Esophagus (tissue), 2 donors: ENCODE results near the gene KIAA0753. TPM values are rescaled to one million over a fixed set of nuclear protein-coding genes. Genes with fewer than 3 reads are reported as not detected.

Source experiments
- H3K27ac ChIP-seq, 2 donors: one replicate each; pipeline ENCODE4 v1.5.1; 2013; ENCODE audit warnings: low read depth in 2 of 2, mild to moderate bottlenecking in 2 of 2, inconsistent platforms in 1 of 2, low read length in 1 of 2, moderate library complexity in 1 of 2
- H3K27me3 ChIP-seq, 2 donors: one replicate each; pipeline ENCODE4 v1.6.1; 2013; ENCODE audit warnings: low read length in 2 of 2, control low read depth in 1 of 2, mild to moderate bottlenecking in 1 of 2; ENCODE audit not compliant: insufficient read depth in 2 of 2, control insufficient read depth in 1 of 2
- H3K36me3 ChIP-seq, 2 donors: one replicate each; pipeline ENCODE4 v1.6.1; 2013; ENCODE audit warnings: low read length in 1 of 2; ENCODE audit not compliant: control insufficient read depth in 2 of 2, insufficient read depth in 2 of 2
- H3K4me1 ChIP-seq, 2 donors: one replicate each; pipeline ENCODE4 v1.6.1; 2013; ENCODE audit warnings: low read length in 1 of 2; ENCODE audit not compliant: control insufficient read depth in 2 of 2, insufficient read depth in 2 of 2
- H3K4me3 ChIP-seq, 2 donors: one replicate each; pipeline ENCODE4 v1.5.1; 2013; ENCODE audit warnings: low read length in 2 of 2, mild to moderate bottlenecking in 2 of 2, low read depth in 1 of 2, moderate library complexity in 1 of 2
- H3K9me3 ChIP-seq, 2 donors: one replicate each; pipeline ENCODE4 v1.6.1; 2013; ENCODE audit warnings: mild to moderate bottlenecking in 2 of 2, low read depth in 1 of 2, low read length in 1 of 2, moderate library complexity in 1 of 2; ENCODE audit not compliant: control insufficient read depth in 2 of 2, insufficient read depth in 1 of 2
- WGBS, 2 donors: extraction: QIAGEN DNeasy Blood & Tissue Kit; methylation state at CpG; one replicate each; pipeline ENCODE4 v1.1.7; 2013; 5-methylcytosine and 5-hydroxymethylcytosine counted together
- polyA plus RNA-seq, 2 donors: library from polyadenylated mRNA; stranded (reverse); fragments of 200-250 nt; gene quantifications; one replicate each; pipeline ENCODE4 v1.2.3, GENCODE V29; 2013
- donor health status: healthy with polysubstance abuse.
- donor health status: Bipolar disorder and iron deficiency.

The KIAA0753 gene
- polyA plus RNA-seq, 2 donors, result 5.8 to 6.7 TPM

GRCh38 chr17:6592173-6592572 is 48.3 kb downstream of the KIAA0753 start:
- H3K4me1 ChIP-seq, result no peaks in the 10 kb centered on the region
- peaks cover 17% of the 10 kb centered on the region in 2 donors for H3K36me3 ChIP-seq
- 72 to 89% methylated on average over 6 of the region's 6 CpGs for WGBS, 2 donors
- H3K9me3 ChIP-seq, result no peaks in the 10 kb centered on the region
- H3K27me3 ChIP-seq, result no peaks in the 10 kb centered on the region
- H3K27ac ChIP-seq, result no peak overlapping the region
- H3K4me3 ChIP-seq, result no peak overlapping the region

DNA sequence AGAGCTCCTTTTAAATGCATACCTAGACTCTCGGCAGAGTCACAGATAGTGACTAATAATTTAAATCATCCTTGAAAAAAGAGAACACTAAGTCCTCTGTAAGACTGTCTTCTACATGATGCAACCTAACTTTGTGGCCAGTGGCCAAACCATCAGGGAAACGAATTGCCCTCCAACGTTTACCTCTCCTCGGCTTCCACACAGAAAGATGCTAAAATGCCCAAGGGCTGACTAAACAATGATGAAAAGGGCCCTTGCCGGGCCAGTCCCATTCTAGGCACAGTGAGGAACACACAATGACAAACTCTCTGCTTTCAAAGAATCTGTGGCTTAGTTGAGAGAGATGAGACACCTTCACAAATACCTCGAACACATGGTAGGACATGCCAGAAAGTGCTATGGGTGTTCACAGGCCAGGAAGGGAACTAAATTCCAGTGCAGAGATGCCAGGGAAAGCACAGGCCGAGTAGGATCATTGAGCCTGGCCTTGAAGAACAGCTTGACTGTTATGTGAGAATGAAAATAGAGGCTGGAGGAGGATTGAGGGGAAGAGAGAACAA is 48.8 kb downstream of the KIAA0753 start:
- Histone ChIP-seq H3K36me3 (peaks cover 17% of the 10 kb centered on the region in 2 donors), H3K4me1 (no peaks in the 10 kb centered on the region), H3K4me3 (no peak overlapping the region), H3K27me3 (no peaks in the 10 kb centered on the region), H3K9me3 (no peaks in the 10 kb centered on the region), H3K27ac (peak overlapping the region in 1 of 2 donors; percentile 6)
- WGBS, 2 donors, result 52 to 62% methylated on average over 7 of the region's 7 CpGs

- no peak overlapping the region for H3K27ac ChIP-seq
- H3K36me3 ChIP-seq, result peaks cover 9 to 15% of the 10 kb centered on the region in 2 donors
- no peak overlapping the region for H3K4me3 ChIP-seq
- 94 to 96% methylated on average over 15 of the region's 15 CpGs for WGBS, 2 donors
- peaks cover 0 to 3% of the 10 kb centered on the region in 2 donors for H3K9me3 ChIP-seq
- H3K27me3 ChIP-seq, result no peaks in the 10 kb centered on the region
- H3K4me1 ChIP-seq, result no peaks in the 10 kb centered on the region
Observed at GRCh38 chr17:6589266-6589946, 51.1 kb downstream of the KIAA0753 start.

GRCh38 chr17:6588165-6588564 is 52.3 kb downstream of the KIAA0753 start:
- Histone ChIP-seq H3K9me3 (peaks cover 0 to 3% of the 10 kb centered on the region in 2 donors), H3K27me3 (no peaks in the 10 kb centered on the region), H3K36me3 (peaks cover 9 to 15% of the 10 kb centered on the region in 2 donors), H3K4me3 (no peak overlapping the region), H3K4me1 (no peaks in the 10 kb centered on the region), H3K27ac (no peak overlapping the region)
- 94 to 95% methylated on average over 5 of the region's 5 CpGs for WGBS, 2 donors

GRCh38 chr17:6587310-6587709 is 53.2 kb downstream of the KIAA0753 start:
- Histone ChIP-seq H3K27me3 (no peaks in the 10 kb centered on the region), H3K9me3 (peaks cover 0 to 3% of the 10 kb centered on the region in 2 donors), H3K36me3 (peaks cover 9 to 15% of the 10 kb centered on the region in 2 donors), H3K4me1 (no peaks in the 10 kb centered on the region), H3K27ac (no peak overlapping the region), H3K4me3 (no peak overlapping the region)
- WGBS, 2 donors, result 82 to 86% methylated on average over 4 of the region's 4 CpGs

DNA sequence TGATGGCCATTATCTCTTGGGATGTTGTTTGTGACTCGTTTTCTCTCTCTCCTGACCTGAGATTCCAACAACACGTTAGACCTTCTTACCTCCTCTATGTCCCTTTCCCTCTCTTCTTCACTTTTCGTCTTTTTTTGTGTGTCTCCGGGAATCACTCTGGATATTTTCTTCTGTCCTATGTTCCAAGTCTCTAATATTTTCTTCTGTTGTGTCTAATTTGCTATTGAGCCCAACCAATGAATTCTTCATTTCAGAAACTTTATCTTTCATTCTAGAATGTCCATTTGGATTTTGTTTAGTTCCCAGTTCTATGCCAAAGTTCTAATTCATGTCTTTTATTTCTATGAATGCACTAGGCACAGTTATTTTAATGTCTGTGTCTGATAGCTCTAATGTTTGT is 57.1 kb downstream of the KIAA0753 start:
- WGBS, 2 donors, result 98 to 99% methylated on average over 4 of the region's 4 CpGs
- Histone ChIP-seq H3K4me1 (no peaks in the 10 kb centered on the region), H3K27ac (no peak overlapping the region), H3K36me3 (peaks cover 11 to 16% of the 10 kb centered on the region in 2 donors), H3K4me3 (no peak overlapping the region), H3K9me3 (peaks cover 0 to 3% of the 10 kb centered on the region in 2 donors), H3K27me3 (no peaks in the 10 kb centered on the region)

- H3K4me3 ChIP-seq, result no peak overlapping the region
- H3K27me3 ChIP-seq, result no peaks in the 10 kb centered on the region
- WGBS, 2 donors, result 89 to 90% methylated on average over 9 of the region's 9 CpGs
- no peaks in the 10 kb centered on the region for H3K9me3 ChIP-seq
- peaks cover 1 to 2% of the 10 kb centered on the region in 2 donors for H3K4me1 ChIP-seq
- no peak overlapping the region for H3K27ac ChIP-seq
- peaks cover 8% of the 10 kb centered on the region in 2 donors for H3K36me3 ChIP-seq
Observed at GRCh38 chr17:6580625-6581024, 59.9 kb downstream of the KIAA0753 start.

DNA sequence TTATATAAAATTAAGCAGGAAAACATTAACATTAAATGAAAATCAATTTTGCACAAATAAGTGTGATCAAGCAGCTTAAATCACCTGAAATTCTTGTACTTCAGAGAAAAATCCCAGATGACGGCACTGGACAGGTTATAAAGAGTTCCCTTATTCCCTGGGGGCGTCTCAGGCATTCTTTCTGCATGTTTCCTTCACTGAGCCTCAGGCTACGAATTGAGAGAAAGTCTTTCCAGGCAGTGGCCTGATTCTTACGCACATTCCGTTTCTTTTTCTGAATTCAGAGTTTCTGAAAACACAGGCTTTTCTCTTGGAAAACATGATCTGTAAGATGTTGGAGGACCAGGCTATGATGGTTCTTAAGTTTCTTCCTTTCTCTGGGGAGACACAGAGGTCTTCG is 62.0 kb downstream of the KIAA0753 start:
- 68 to 79% methylated on average over 6 of the region's 6 CpGs for WGBS, 2 donors
- Histone ChIP-seq H3K36me3 (peaks cover 8% of the 10 kb centered on the region in 2 donors), H3K27ac (no peak overlapping the region), H3K27me3 (no peaks in the 10 kb centered on the region), H3K4me1 (peaks cover 6 to 11% of the 10 kb centered on the region in 2 donors), H3K9me3 (no peaks in the 10 kb centered on the region), H3K4me3 (no peak overlapping the region)

- 55 to 73% methylated on average over 7 of the region's 7 CpGs for WGBS, 2 donors
- peaks cover 6 to 11% of the 10 kb centered on the region in 2 donors for H3K4me1 ChIP-seq
- no peaks in the 10 kb centered on the region for H3K9me3 ChIP-seq
- no peak overlapping the region for H3K27ac ChIP-seq
- no peaks in the 10 kb centered on the region for H3K27me3 ChIP-seq
- peaks cover 8% of the 10 kb centered on the region in 2 donors for H3K36me3 ChIP-seq
- H3K4me3 ChIP-seq, result no peak overlapping the region
Observed at GRCh38 chr17:6577686-6578263, 62.7 kb downstream of the KIAA0753 start.
